ENCODE data around the gene RGS7BP. TPM values are rescaled to one million over a fixed set of nuclear protein-coding genes. Genes with fewer than 3 reads are reported as not detected.

Gene RGS7BP
- total and polyA plus RNA-seq, 2 experiments from 2014 or later: 3.3 to 5.4 TPM

DNA sequence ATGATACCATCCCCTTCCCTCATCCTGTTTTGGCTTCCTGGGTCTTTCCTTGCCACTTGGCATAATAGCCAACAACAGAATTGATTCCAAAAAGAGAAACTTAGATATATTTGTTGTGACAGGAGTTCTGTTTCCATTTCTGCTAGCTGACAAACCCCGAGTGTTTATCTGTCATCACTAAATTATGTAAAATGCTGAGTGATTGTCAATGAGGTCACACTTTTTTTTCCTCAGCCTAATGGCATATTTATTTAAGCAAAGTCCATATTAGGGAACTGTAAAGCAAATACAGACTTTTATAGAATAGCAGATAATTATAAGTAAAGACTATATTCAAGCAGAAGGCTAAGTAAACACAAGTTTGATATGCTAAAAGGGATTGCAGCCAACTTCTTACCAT lies 64.0 kb downstream of the RGS7BP start:
- Mint-ChIP-seq H3K27ac (no peak overlapping the region), H3K36me3 (ENCODE audit: low read depth) (no peaks in the 10 kb centered on the region), H3K27me3 (ENCODE audit: insufficient read depth, low read depth, poor library complexity) (no peaks in the 10 kb centered on the region), H3K4me1 (no peaks in the 10 kb centered on the region), H3K9me3 (no peaks in the 10 kb centered on the region), H3K4me3 (no peak overlapping the region)
- H3K36me3 ChIP-seq (ENCODE audit: insufficient read depth): no peaks in the 10 kb centered on the region
- H3F3A ChIP-seq (replicated peaks; ENCODE audit: low read depth): no peaks in the 10 kb centered on the region
- H3K79me2 ChIP-seq (replicated peaks; ENCODE audit: insufficient read depth): no peaks in the 10 kb centered on the region
- H3K4me2 ChIP-seq: no peak overlapping the region
- no peak overlapping the region for H3K4me3 ChIP-seq
- no peaks in the 10 kb centered on the region for H3K9me2 ChIP-seq (ENCODE audit: insufficient read depth)
- H3K27me3 ChIP-seq (ENCODE audit: insufficient read depth): no peaks in the 10 kb centered on the region
- H3K27ac ChIP-seq (ENCODE audit: low read depth): no peak overlapping the region
- no peaks in the 10 kb centered on the region for H4K20me1 ChIP-seq (replicated peaks; ENCODE audit: insufficient read depth)
- no peak for DNase-seq (ENCODE audit: low spot score)
- H2AFZ ChIP-seq: no peak overlapping the region
- TF ChIP-seq, protein P1, sequence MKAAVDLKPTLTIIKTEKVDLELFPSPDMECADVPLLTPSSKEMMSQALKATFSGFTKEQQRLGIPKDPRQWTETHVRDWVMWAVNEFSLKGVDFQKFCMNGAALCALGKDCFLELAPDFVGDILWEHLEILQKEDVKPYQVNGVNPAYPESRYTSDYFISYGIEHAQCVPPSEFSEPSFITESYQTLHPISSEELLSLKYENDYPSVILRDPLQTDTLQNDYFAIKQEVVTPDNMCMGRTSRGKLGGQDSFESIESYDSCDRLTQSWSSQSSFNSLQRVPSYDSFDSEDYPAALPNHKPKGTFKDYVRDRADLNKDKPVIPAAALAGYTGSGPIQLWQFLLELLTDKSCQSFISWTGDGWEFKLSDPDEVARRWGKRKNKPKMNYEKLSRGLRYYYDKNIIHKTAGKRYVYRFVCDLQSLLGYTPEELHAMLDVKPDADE (IDR thresholded peaks at IDR 0.05): no peak
- no peak for TF ChIP-seq EZH2 (IDR thresholded peaks at IDR 0.05; ENCODE audit: low read depth, unreplicated experiment)
- TF ChIP-seq POLR2AphosphoS5 (IDR thresholded peaks at IDR 0.05; ENCODE audit: low read depth): no peak
- TF ChIP-seq ZNF331 (CRISPR knock-in tag; IDR thresholded peaks at IDR 0.05; ENCODE audit: low read depth): no peak
- TF ChIP-seq ZNF114 (CRISPR knock-in tag; IDR thresholded peaks at IDR 0.05): no peak
- TF ChIP-seq, protein P2, sequence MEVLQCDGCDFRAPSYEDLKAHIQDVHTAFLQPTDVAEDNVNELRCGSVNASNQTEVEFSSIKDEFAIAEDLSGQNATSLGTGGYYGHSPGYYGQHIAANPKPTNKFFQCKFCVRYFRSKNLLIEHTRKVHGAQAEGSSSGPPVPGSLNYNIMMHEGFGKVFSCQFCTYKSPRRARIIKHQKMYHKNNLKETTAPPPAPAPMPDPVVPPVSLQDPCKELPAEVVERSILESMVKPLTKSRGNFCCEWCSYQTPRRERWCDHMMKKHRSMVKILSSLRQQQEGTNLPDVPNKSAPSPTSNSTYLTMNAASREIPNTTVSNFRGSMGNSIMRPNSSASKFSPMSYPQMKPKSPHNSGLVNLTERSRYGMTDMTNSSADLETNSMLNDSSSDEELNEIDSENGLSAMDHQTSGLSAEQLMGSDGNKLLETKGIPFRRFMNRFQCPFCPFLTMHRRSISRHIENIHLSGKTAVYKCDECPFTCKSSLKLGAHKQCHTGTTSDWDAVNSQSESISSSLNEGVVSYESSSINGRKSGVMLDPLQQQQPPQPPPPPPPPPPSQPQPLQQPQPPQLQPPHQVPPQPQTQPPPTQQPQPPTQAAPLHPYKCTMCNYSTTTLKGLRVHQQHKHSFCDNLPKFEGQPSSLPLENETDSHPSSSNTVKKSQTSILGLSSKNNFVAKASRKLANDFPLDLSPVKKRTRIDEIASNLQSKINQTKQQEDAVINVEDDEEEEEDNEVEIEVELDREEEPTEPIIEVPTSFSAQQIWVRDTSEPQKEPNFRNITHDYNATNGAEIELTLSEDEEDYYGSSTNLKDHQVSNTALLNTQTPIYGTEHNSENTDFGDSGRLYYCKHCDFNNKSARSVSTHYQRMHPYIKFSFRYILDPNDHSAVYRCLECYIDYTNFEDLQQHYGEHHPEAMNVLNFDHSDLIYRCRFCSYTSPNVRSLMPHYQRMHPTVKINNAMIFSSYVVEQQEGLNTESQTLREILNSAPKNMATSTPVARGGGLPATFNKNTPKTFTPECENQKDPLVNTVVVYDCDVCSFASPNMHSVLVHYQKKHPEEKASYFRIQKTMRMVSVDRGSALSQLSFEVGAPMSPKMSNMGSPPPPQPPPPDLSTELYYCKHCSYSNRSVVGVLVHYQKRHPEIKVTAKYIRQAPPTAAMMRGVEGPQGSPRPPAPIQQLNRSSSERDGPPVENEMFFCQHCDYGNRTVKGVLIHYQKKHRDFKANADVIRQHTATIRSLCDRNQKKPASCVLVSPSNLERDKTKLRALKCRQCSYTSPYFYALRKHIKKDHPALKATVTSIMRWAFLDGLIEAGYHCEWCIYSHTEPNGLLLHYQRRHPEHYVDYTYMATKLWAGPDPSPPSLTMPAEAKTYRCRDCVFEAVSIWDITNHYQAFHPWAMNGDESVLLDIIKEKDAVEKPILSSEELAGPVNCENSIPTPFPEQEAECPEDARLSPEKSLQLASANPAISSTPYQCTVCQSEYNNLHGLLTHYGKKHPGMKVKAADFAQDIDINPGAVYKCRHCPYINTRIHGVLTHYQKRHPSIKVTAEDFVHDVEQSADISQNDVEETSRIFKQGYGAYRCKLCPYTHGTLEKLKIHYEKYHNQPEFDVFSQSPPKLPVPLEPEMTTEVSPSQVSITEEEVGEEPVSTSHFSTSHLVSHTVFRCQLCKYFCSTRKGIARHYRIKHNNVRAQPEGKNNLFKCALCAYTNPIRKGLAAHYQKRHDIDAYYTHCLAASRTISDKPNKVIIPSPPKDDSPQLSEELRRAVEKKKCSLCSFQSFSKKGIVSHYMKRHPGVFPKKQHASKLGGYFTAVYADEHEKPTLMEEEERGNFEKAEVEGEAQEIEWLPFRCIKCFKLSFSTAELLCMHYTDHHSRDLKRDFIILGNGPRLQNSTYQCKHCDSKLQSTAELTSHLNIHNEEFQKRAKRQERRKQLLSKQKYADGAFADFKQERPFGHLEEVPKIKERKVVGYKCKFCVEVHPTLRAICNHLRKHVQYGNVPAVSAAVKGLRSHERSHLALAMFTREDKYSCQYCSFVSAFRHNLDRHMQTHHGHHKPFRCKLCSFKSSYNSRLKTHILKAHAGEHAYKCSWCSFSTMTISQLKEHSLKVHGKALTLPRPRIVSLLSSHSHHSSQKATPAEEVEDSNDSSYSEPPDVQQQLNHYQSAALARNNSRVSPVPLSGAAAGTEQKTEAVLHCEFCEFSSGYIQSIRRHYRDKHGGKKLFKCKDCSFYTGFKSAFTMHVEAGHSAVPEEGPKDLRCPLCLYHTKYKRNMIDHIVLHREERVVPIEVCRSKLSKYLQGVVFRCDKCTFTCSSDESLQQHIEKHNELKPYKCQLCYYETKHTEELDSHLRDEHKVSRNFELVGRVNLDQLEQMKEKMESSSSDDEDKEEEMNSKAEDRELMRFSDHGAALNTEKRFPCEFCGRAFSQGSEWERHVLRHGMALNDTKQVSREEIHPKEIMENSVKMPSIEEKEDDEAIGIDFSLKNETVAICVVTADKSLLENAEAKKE (CRISPR knock-in tag; IDR thresholded peaks at IDR 0.05): no peak
- TF ChIP-seq EZH2phosphoT487 (IDR thresholded peaks at IDR 0.05; ENCODE audit: unreplicated experiment): no peak
- TF ChIP-seq, protein P3, sequence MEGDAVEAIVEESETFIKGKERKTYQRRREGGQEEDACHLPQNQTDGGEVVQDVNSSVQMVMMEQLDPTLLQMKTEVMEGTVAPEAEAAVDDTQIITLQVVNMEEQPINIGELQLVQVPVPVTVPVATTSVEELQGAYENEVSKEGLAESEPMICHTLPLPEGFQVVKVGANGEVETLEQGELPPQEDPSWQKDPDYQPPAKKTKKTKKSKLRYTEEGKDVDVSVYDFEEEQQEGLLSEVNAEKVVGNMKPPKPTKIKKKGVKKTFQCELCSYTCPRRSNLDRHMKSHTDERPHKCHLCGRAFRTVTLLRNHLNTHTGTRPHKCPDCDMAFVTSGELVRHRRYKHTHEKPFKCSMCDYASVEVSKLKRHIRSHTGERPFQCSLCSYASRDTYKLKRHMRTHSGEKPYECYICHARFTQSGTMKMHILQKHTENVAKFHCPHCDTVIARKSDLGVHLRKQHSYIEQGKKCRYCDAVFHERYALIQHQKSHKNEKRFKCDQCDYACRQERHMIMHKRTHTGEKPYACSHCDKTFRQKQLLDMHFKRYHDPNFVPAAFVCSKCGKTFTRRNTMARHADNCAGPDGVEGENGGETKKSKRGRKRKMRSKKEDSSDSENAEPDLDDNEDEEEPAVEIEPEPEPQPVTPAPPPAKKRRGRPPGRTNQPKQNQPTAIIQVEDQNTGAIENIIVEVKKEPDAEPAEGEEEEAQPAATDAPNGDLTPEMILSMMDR (conservative IDR thresholded peaks at IDR 0.05; ENCODE audit: low read depth in 2 of 2): no peak
- TF ChIP-seq NANOG (IDR thresholded peaks at IDR 0.05; ENCODE audit: borderline replicate concordance): no peak
- no peak for TF ChIP-seq JUNB (IDR thresholded peaks at IDR 0.05; ENCODE audit: unreplicated experiment)
- TF ChIP-seq, protein P4, sequence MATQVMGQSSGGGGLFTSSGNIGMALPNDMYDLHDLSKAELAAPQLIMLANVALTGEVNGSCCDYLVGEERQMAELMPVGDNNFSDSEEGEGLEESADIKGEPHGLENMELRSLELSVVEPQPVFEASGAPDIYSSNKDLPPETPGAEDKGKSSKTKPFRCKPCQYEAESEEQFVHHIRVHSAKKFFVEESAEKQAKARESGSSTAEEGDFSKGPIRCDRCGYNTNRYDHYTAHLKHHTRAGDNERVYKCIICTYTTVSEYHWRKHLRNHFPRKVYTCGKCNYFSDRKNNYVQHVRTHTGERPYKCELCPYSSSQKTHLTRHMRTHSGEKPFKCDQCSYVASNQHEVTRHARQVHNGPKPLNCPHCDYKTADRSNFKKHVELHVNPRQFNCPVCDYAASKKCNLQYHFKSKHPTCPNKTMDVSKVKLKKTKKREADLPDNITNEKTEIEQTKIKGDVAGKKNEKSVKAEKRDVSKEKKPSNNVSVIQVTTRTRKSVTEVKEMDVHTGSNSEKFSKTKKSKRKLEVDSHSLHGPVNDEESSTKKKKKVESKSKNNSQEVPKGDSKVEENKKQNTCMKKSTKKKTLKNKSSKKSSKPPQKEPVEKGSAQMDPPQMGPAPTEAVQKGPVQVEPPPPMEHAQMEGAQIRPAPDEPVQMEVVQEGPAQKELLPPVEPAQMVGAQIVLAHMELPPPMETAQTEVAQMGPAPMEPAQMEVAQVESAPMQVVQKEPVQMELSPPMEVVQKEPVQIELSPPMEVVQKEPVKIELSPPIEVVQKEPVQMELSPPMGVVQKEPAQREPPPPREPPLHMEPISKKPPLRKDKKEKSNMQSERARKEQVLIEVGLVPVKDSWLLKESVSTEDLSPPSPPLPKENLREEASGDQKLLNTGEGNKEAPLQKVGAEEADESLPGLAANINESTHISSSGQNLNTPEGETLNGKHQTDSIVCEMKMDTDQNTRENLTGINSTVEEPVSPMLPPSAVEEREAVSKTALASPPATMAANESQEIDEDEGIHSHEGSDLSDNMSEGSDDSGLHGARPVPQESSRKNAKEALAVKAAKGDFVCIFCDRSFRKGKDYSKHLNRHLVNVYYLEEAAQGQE (IDR thresholded peaks at IDR 0.05; ENCODE audit: unreplicated experiment): no peak
- TF ChIP-seq STAT1 (IDR thresholded peaks at IDR 0.05; ENCODE audit: unreplicated experiment): no peak
- TF ChIP-seq CREB1 (CRISPR knock-in tag; IDR thresholded peaks at IDR 0.05; ENCODE audit: low read depth): no peak
- no peak for ATAC-seq
- H3K4me1 ChIP-seq (ENCODE audit: insufficient read depth): no peaks in the 10 kb centered on the region

All from GM23338 (cell line).